Esophagus muscularis mucosa (tissue), 4 donors: ENCODE results near the gene KRT83.

Source experiments
- EP300 ChIP-seq: sonication (generic); formaldehyde crosslinking; IDR thresholded peaks from one replicate; pipeline ENCODE4 v1.6.1; 2017; ENCODE audit warnings: antibody characterized with exemption
- POLR2A ChIP-seq: fragments of 450-650 bp; IDR thresholded peaks from one replicate; pipeline ENCODE4 v1.6.1; 2017; ENCODE audit warnings: antibody characterized with exemption, moderate library complexity, mild to moderate bottlenecking, low read depth
- POLR2AphosphoS5 ChIP-seq, 2 donors: sonication (generic); formaldehyde crosslinking; IDR thresholded peaks; one replicate each; pipeline ENCODE4 v1.6.1; 2017; ENCODE audit warnings: antibody characterized with exemption in 2 of 2
- TF ChIP-seq, protein P1 (sequence below), 3 experiments: fragments of 200-600 bp in 2 of 3; fragments of 450-650 bp in 1 of 3; sonication (generic) in 2 of 3; IDR thresholded peaks; one replicate each; pipeline ENCODE4 v1.5.1; 2017 to 2019; ENCODE audit warnings: antibody characterized with exemption in 3 of 3, mild to moderate bottlenecking in 2 of 3, moderate library complexity in 1 of 3

DNA sequence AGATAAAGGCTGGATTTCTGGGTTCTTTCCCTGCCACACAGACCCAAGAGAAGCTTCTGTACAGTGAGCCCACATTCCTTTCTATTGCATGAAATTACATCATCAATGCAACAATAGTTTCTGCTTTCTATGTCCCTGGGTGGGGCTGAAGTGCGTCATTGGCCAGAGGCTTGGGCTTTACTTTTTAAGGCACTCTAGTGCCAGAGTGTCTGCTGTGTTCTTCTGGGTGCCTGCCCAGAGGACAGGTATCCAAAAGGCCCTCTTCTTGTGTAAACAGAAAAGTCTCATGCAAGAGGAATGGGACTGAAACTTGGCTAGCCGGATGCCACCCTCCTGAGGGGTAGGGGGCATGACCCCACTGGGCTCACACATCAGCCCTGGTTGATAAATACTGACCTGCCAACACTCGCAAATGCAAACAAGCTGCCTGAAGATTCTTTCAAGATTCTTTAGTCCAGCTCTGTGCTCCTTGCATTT, 40.8 kb downstream of the KRT83 start:
- TF ChIP-seq POLR2AphosphoS5 (IDR thresholded peaks at IDR 0.05), result peak; percentile 87
- TF ChIP-seq POLR2A, result no peak
- TF ChIP-seq, protein P1, sequence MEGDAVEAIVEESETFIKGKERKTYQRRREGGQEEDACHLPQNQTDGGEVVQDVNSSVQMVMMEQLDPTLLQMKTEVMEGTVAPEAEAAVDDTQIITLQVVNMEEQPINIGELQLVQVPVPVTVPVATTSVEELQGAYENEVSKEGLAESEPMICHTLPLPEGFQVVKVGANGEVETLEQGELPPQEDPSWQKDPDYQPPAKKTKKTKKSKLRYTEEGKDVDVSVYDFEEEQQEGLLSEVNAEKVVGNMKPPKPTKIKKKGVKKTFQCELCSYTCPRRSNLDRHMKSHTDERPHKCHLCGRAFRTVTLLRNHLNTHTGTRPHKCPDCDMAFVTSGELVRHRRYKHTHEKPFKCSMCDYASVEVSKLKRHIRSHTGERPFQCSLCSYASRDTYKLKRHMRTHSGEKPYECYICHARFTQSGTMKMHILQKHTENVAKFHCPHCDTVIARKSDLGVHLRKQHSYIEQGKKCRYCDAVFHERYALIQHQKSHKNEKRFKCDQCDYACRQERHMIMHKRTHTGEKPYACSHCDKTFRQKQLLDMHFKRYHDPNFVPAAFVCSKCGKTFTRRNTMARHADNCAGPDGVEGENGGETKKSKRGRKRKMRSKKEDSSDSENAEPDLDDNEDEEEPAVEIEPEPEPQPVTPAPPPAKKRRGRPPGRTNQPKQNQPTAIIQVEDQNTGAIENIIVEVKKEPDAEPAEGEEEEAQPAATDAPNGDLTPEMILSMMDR (IDR thresholded peaks at IDR 0.05), result no peak
- peak; percentile 95 for TF ChIP-seq EP300
